ENCODE measurements around the gene AP3B1. TPM values are rescaled to one million over a fixed set of nuclear protein-coding genes. Genes with fewer than 3 reads are reported as not detected.
A peak's percentile ranks its signal among the peaks of the same experiment; 100 is the strongest.
"Not testable (repeated sequence)": the region's sequence is repeated elsewhere in the genome, so short reads cannot be mapped to it uniquely, and the experiment has no call there.

AP3B1 gene
- total RNA-seq, 2 donors from 2014 or later, result 72.9 to 79.6 TPM

DNA sequence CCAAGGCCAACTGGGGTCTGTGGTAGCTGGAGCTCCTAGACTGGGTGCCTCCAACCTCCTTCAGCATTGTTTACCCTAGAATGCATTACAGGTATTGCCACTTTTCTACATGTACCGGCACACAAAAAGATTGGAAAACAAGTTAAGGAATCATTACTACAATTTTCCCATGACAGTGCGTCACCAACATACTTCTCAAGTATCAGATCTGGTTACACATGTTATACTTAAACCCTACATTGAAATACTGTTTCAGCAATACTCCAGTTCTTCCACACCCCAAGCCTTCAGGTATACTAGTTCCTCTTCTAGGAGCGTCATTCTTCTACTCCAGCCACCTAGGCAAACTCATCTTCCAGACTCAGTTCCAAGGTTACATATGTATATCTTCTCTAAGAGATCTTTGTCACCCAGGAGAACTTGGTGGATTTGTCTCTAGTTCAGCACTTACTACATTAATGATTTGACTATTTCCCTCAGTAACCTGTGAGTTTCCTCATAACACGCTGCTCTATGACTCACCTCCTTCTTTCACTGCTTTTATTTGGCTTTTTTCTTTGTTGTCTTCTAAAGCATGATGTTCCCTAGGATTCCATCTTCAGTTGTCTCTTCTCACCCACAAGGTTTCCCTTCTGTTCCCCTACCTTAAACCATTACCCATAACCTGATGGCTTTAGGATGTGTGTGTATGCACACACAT is 217.0 kb downstream of the AP3B1 start:
- Mint-ChIP-seq H3K27me3 (no peaks in the 10 kb centered on the region), H3K4me1 (ENCODE audit: low read depth in 2 of 2) (peaks cover 5 to 10% of the 10 kb centered on the region in 2 donors), H3K36me3 (no peaks in the 10 kb centered on the region), H3K9me3 (no peaks in the 10 kb centered on the region), H3K4me3 (no peak overlapping the region), H3K27ac (no peak overlapping the region)
- DNase-seq (ENCODE audit: low spot score) (no peak), ATAC-seq (no peak)

DNA sequence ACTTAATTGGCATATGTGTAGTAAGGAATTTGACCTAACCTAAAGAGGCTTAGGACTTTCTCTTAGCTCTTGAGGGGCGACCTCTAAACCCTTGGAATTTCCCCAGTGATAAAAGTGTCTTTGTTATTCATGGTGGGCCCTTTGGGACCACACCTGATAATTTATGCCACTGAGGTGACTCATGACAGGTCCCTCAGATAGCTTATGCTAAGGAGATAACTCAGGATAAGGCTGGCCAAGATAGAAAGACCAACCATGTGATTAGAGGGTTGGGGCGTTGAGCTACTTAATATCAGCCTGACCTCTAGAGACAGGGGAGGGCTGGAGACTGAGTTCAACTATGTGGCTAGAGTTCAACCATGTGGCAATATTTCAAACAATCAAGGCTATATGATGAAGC is 218.1 kb downstream of the AP3B1 start:
- no peak for ATAC-seq
- Mint-ChIP-seq H3K27ac (no peak overlapping the region), H3K9me3 (no peaks in the 10 kb centered on the region), H3K27me3 (no peaks in the 10 kb centered on the region), H3K4me1 (ENCODE audit: low read depth in 2 of 2) (peaks cover 5 to 10% of the 10 kb centered on the region in 2 donors), H3K4me3 (no peak overlapping the region), H3K36me3 (no peaks in the 10 kb centered on the region)
- no peak for DNase-seq (ENCODE audit: low spot score)

DNA sequence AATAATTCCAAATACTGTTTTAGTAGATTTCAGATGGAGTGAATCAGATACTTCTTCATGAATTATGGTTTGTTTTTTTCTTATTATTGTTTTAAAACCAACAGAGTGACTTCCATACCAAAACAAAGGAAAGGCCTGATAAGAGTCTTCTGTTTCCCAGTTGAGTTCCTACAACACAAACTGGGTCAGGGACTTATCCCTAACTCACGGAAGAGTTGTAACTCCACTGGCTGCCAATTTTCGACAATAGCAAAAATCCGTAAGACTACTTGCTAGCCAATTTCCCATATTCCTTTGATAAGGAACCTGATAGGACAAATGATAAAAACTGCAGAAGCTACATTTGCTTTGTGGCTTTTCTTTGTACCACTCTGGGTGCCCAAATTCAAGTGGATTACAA is 219.2 kb downstream of the AP3B1 start:
- H3K27ac Mint-ChIP-seq, result no peak overlapping the region
- H3K4me1 Mint-ChIP-seq (ENCODE audit: low read depth in 2 of 2), result peaks cover 5 to 10% of the 10 kb centered on the region in 2 donors
- H3K9me3 Mint-ChIP-seq, result no peaks in the 10 kb centered on the region
- ATAC-seq, result no peak
- no peak for DNase-seq (ENCODE audit: low spot score)
- H3K4me3 Mint-ChIP-seq, result no peak overlapping the region
- H3K36me3 Mint-ChIP-seq, result no peaks in the 10 kb centered on the region
- H3K27me3 Mint-ChIP-seq, result no peaks in the 10 kb centered on the region

DNA sequence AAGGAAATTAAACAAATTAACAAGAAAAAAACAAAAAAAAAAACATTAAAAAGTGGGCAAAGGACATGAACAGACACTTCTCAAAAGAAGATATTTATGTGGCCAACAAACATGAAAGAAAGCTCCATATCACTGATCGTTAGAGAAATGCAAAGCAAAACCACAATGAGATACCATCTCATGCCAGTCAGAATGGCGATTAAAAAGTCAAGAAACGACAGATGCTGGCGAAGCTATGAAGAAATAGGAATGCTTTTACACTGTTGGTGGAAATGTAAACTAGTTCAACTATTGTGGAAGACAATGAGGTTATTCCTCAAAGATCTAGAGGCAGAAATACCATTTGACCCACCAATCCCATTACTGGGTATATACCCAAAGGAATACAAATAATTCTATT is 223.8 kb downstream of the AP3B1 start:
- Mint-ChIP-seq H3K36me3 (peaks cover 38% of the 10 kb centered on the region), H3K9me3 (peaks cover 15% of the 10 kb centered on the region), H3K4me1 (ENCODE audit: low read depth in 2 of 2) (peaks cover 14 to 17% of the 10 kb centered on the region in 2 donors)
- ATAC-seq; H3K27ac Mint-ChIP-seq; H3K27me3 Mint-ChIP-seq; H3K4me3 Mint-ChIP-seq; DNase-seq (ENCODE audit: low spot score): not testable (repeated sequence)

DNA sequence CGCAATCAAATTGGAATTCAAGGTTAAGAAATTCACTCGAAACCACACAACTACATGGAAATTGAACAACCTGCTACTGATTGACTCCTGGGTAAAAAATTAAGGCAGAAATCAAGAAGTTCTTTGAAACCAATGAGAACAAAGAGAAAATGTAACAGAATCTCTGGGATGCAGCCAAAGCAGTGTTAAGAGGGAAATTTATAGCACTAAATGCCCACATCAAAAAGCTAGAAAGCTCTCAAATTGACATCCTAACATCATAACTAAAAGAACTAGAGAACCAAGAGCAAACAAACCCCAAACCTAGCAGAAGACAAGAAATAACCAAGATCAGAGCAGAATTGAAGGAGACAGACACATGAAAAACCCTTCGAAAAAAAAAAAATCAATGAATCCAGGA is 226.9 kb downstream of the AP3B1 start:
- not testable (repeated sequence) for H3K27ac Mint-ChIP-seq; ATAC-seq; H3K4me3 Mint-ChIP-seq; DNase-seq (ENCODE audit: low spot score); H3K27me3 Mint-ChIP-seq
- Mint-ChIP-seq H3K36me3 (peaks cover 38% of the 10 kb centered on the region), H3K9me3 (peaks cover 15% of the 10 kb centered on the region), H3K4me1 (ENCODE audit: low read depth in 2 of 2) (peaks cover 16 to 17% of the 10 kb centered on the region in 2 donors)

DNA sequence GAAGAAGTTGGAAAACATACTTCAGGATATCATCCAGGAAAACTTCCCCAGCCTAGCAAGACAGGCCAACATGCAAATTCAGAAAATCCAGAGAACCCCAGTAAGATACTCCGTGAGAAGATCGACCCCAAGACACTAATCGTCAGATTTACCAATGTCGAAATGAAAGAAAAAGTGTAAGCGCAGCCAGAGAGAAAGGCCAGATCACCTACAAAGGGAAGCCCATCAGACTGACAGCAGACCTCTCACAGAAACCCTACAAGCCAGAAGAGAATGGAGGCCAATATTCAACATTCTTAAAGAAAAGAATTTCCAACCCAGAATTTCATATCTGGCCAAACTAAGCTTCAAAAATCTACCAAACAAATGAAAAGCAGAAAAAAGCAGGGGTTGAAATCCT is 227.8 kb downstream of the AP3B1 start:
- not testable (repeated sequence) for H3K4me3 Mint-ChIP-seq; H3K27me3 Mint-ChIP-seq; ATAC-seq; H3K27ac Mint-ChIP-seq; DNase-seq (ENCODE audit: low spot score)
- H3K9me3 Mint-ChIP-seq, result peaks cover 15% of the 10 kb centered on the region
- peaks cover 38% of the 10 kb centered on the region for H3K36me3 Mint-ChIP-seq
- peaks cover 16 to 17% of the 10 kb centered on the region in 2 donors for H3K4me1 Mint-ChIP-seq (ENCODE audit: low read depth in 2 of 2)

DNA sequence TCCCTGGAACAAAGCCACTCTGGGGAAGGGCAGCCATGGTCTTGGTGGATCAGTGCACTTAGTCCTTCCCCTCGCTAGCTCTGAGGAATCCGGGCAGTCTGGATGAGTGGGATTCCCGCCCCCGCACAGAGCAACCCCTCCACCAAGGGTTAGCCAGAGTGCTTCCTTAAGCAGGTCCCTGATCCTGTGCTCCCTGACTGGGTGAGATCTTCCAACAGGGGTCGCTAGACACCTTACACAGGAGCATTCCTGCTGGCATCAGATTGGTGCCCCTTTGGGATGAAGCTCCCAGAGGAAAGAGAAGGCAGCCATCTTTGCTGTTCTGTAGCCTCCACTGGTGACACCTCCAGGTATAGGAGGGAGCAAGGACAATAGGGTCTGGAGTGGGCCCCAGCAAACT is 228.8 kb downstream of the AP3B1 start:
- Mint-ChIP-seq H3K4me3 (no peak overlapping the region), H3K27me3 (no peaks in the 10 kb centered on the region), H3K27ac (no peak overlapping the region), H3K36me3 (peaks cover 38% of the 10 kb centered on the region), H3K9me3 (peaks cover 15% of the 10 kb centered on the region), H3K4me1 (ENCODE audit: low read depth in 2 of 2) (peaks cover 16 to 17% of the 10 kb centered on the region in 2 donors)
- ATAC-seq (no peak), DNase-seq (ENCODE audit: low spot score) (no peak)

DNA sequence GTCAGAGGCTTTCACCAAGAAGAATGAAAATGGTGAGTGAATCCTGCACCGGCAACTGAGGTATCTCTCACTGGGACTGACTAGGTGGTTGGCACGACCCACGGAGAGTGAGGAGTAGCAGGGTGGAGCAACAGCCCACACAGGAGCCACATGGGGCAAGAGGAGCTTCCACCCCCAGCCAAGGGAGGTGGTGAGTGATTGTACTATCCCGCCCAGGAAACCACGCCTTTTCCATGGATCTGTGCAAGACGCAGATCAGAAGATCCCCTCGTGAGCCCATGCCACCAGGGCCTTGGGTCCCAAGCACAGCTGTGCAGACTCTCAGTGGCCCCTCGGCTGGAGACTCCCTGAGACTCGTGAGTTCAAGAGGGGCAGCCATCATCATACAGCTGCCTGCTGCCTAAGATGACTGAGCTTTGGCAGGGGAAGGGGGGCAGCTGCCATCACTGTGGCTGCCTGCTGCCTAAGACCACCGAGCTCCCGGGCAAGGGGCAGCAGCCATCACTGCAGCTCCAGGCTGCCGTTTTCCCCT is 229.5 kb downstream of the AP3B1 start:
- DNase-seq (ENCODE audit: low spot score) (no peak), ATAC-seq (peak in 1 of 2 donors; percentile 38)
- H3K27ac Mint-ChIP-seq, result no peak overlapping the region
- H3K27me3 Mint-ChIP-seq, result no peaks in the 10 kb centered on the region
- H3K4me1 Mint-ChIP-seq (ENCODE audit: low read depth in 2 of 2), result peaks cover 16 to 17% of the 10 kb centered on the region in 2 donors
- H3K4me3 Mint-ChIP-seq, result no peak overlapping the region
- peaks cover 15% of the 10 kb centered on the region for H3K9me3 Mint-ChIP-seq
- peaks cover 38% of the 10 kb centered on the region for H3K36me3 Mint-ChIP-seq

DNA sequence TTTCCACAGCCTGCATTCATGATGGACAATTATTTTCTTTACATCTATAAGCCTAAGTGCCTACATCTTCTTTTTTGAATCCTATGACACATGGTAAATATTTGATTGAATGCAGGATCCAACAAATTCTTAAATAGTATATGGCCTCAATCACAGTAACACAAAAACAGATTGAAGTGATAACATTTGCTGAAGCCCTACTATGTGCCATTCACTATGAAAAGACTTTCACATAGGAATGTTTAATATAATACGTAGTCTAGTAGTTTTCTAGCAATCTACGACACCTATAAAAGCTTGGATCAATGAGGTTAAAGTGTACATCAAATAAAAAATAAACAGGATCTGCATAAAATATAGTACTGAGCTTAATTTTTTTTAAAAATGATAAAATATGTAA is 231.0 kb downstream of the AP3B1 start:
- H3K27ac Mint-ChIP-seq, result no peak overlapping the region
- ATAC-seq (no peak), DNase-seq (ENCODE audit: low spot score) (no peak)
- peaks cover 12 to 14% of the 10 kb centered on the region in 2 donors for H3K4me1 Mint-ChIP-seq (ENCODE audit: low read depth in 2 of 2)
- no peaks in the 10 kb centered on the region for H3K27me3 Mint-ChIP-seq
- H3K9me3 Mint-ChIP-seq, result peaks cover 12% of the 10 kb centered on the region
- peaks cover 25% of the 10 kb centered on the region for H3K36me3 Mint-ChIP-seq
- H3K4me3 Mint-ChIP-seq, result no peak overlapping the region

DNA sequence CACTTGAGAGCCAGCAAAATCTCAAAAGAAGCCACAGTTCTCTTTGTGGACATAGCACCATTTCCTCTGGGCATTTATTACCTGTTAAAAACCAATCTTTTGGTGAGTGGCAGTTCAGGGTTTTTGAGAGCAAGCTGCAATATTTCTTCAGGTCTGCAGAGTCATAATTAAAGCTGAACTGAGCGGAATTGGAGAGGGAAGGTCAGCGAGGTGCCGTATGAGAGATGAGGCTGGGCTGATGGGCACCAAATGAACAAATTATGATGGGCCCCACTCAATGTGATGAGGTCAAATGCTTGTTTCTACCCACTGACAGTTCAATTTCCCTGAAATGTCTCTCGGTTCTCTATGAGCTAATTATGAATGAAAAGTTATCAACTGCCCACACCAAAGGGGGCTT is 231.9 kb downstream of the AP3B1 start:
- H3K27me3 Mint-ChIP-seq, result no peaks in the 10 kb centered on the region
- H3K36me3 Mint-ChIP-seq, result peaks cover 17% of the 10 kb centered on the region
- no peak overlapping the region for H3K4me3 Mint-ChIP-seq
- no peak for DNase-seq (ENCODE audit: low spot score)
- no peak for ATAC-seq
- peaks cover 5% of the 10 kb centered on the region for H3K9me3 Mint-ChIP-seq
- no peak overlapping the region for H3K27ac Mint-ChIP-seq
- H3K4me1 Mint-ChIP-seq (ENCODE audit: low read depth in 2 of 2), result peaks cover 13 to 14% of the 10 kb centered on the region in 2 donors

DNA sequence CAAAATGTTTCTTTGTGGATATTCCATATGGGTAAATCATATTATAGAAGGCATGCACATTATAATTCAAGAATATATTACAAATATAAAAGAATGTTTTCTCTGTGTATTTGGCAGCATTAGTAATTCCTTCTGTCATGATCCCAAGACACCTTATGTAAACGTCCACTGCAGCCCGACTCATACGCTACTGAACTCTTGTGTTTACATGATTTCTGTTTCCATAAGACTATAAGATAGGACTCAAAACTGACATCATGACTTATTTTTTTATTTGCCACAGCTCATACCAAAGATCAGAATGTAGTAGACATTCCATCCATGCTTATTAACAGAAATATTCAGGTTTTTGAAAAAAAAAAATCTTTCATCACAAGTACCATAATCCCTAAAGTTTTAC is 234.1 kb downstream of the AP3B1 start:
- Mint-ChIP-seq H3K4me3 (no peak overlapping the region), H3K27me3 (no peaks in the 10 kb centered on the region), H3K36me3 (no peaks in the 10 kb centered on the region), H3K27ac (no peak overlapping the region), H3K9me3 (no peaks in the 10 kb centered on the region), H3K4me1 (ENCODE audit: low read depth in 2 of 2) (peaks cover 16 to 18% of the 10 kb centered on the region in 2 donors)
- ATAC-seq (no peak), DNase-seq (ENCODE audit: low spot score) (no peak)

DNA sequence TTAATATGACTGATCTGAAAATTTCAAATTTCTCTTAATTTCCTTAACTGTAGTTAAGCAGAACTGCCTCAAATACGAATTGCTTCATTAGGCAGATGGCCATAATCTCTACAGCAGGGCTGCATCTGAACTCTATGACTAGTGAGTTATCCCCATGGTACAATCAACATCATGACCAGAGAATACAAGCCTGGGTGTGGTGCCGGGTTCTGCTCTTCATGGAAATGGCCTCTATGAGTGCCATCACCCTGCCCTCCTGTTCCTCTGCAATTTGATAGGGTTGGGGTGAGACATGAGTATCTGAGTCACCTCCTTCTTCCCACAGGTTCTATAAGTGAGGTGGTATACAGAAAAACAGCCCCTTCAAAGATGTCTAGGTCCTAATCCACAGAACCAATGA is 235.9 kb downstream of the AP3B1 start:
- Mint-ChIP-seq H3K4me1 (ENCODE audit: low read depth in 2 of 2) (peaks cover 18 to 24% of the 10 kb centered on the region in 2 donors), H3K36me3 (no peaks in the 10 kb centered on the region), H3K27ac (no peak overlapping the region), H3K27me3 (no peaks in the 10 kb centered on the region), H3K4me3 (no peak overlapping the region), H3K9me3 (no peaks in the 10 kb centered on the region)
- no peak for DNase-seq (ENCODE audit: low spot score)
- no peak for ATAC-seq

DNA sequence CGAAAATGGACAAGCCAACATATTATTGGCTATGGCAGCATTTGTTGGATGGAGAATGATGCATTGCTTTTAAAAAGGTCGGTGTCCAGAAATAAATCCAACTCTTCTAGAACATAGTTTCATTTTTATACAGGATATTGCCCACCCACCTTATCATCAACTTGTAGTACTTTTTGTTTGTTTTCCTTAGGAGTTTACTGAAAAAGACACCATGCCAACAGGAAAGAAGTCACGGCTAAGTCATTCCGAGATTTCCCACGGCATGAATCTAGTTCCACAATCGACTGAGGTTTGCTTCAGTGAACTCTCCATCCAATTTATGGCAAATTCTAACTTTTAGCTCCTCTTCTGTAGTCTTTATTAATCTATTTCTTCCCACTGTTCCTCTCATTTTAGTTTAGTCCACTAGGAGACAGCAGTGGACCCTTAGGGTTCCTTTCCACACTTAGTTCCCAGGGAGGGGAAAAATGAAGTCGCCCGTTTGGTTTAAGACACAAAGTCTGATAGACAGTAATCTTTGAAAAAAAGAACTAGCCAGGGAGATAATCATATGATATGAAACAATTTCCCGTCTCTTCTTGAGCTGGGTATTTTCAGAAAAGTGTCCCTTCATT is 237.5 kb downstream of the AP3B1 start:
- DNase-seq (ENCODE audit: low spot score) (no peak), ATAC-seq (no peak)
- Mint-ChIP-seq H3K9me3 (no peaks in the 10 kb centered on the region), H3K4me3 (no peak overlapping the region), H3K27ac (no peak overlapping the region), H3K36me3 (no peaks in the 10 kb centered on the region), H3K4me1 (ENCODE audit: low read depth in 2 of 2) (peaks cover 16 to 25% of the 10 kb centered on the region in 2 donors), H3K27me3 (no peaks in the 10 kb centered on the region)

DNA sequence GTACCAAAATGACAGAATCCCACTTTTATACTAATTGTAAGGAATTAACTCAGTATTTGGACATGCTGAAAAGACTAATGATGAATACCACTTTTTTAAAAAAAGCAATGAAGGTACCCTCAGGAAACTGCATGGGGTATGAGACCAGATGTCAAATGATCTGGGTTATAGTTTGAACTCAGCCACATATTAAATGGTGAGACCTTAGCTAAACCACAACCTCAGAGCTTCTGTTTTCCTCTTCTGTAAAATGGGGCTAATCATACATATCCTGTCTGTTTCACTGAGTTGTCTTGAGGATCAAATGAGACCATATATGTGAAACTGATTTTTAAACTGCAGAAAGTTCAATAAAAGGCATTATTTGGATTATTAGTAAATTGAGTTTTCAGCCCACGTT is 238.4 kb downstream of the AP3B1 start:
- Mint-ChIP-seq H3K36me3 (no peaks in the 10 kb centered on the region), H3K27me3 (no peaks in the 10 kb centered on the region), H3K9me3 (no peaks in the 10 kb centered on the region), H3K4me1 (ENCODE audit: low read depth in 2 of 2) (peaks cover 16 to 25% of the 10 kb centered on the region in 2 donors), H3K4me3 (no peak overlapping the region), H3K27ac (no peak overlapping the region)
- ATAC-seq (no peak), DNase-seq (ENCODE audit: low spot score) (no peak)
